GM18505 (cell line): ENCODE measurements around the gene CXorf58.
A peak's percentile ranks its signal among the peaks of the same experiment; 100 is the strongest.
"Not testable (repeated sequence)": the region's sequence is repeated elsewhere in the genome, so short reads cannot be mapped to it uniquely, and the experiment has no call there.

Source experiments
- ATAC-seq: cut with Tn5 transposase; IDR thresholded peaks from one replicate; pipeline ENCODE4 v1.9.1; 2021; ENCODE audit not compliant: unreplicated experiment
- POLR2A ChIP-seq: IDR thresholded peaks from 4 replicates; pipeline ENCODE4 v1.6.1; 2011; ENCODE audit warnings: borderline replicate concordance; ENCODE audit not compliant: insufficient read depth, insufficient read length; ENCODE audit errors: extremely low read depth

CXorf58 gene

GRCh38 chrX:23887918-23888317 is 19.9 kb upstream of the CXorf58 start:
- no peak for TF ChIP-seq POLR2A
- no peak for ATAC-seq

GRCh38 chrX:23888887-23889501 is 18.8 kb upstream of the CXorf58 start:
- no peak for ATAC-seq
- TF ChIP-seq POLR2A: no peak

GRCh38 chrX:23890933-23891332 is 16.9 kb upstream of the CXorf58 start:
- no peak for TF ChIP-seq POLR2A
- no peak for ATAC-seq

GRCh38 chrX:23894993-23895392 is 12.8 kb upstream of the CXorf58 start:
- not testable (repeated sequence) for ATAC-seq

GRCh38 chrX:23896539-23896938 is 11.3 kb upstream of the CXorf58 start:
- ATAC-seq: not testable (repeated sequence)

GRCh38 chrX:23896981-23897380 is 10.8 kb upstream of the CXorf58 start:
- no peak for ATAC-seq
- no peak for TF ChIP-seq POLR2A

GRCh38 chrX:23898412-23898959 is 9.3 kb upstream of the CXorf58 start:
- TF ChIP-seq POLR2A: no peak
- no peak for ATAC-seq

GRCh38 chrX:23900220-23900797 is 7.5 kb upstream of the CXorf58 start:
- no peak for ATAC-seq
- no peak for TF ChIP-seq POLR2A

GRCh38 chrX:23901060-23901459 is 6.7 kb upstream of the CXorf58 start:
- no peak for TF ChIP-seq POLR2A
- no peak for ATAC-seq

- TF ChIP-seq POLR2A: no peak
- ATAC-seq: peak; percentile 67
These were observed 6.0 kb upstream of the CXorf58 start for GRCh38 chrX:23901805-23902204.

- no peak for ATAC-seq
- TF ChIP-seq POLR2A: no peak
These were observed 5.4 kb upstream of the CXorf58 start for GRCh38 chrX:23902419-23902818.

GRCh38 chrX:23904096-23904495 is 3.7 kb upstream of the CXorf58 start:
- no peak for ATAC-seq
- no peak for TF ChIP-seq POLR2A

- no peak for ATAC-seq
- no peak for TF ChIP-seq POLR2A
These were observed 702 bp upstream of the CXorf58 start for GRCh38 chrX:23907111-23907497.

GRCh38 chrX:23908219-23909004 is 606 bp downstream of the CXorf58 start:
- ATAC-seq: no peak
- no peak for TF ChIP-seq POLR2A

GRCh38 chrX:23911126-23911835 is 3.5 kb downstream of the CXorf58 start:
- TF ChIP-seq POLR2A: no peak
- ATAC-seq: no peak
